HAP-1 (cell line): ENCODE measurements around the gene RACK1.

Experiments used
- DNase-seq, 2 experiments: peaks; one replicate each; pipeline ENCODE4 v3.0.0-alpha.2; 2016 to 2020; ENCODE audit warnings: low spot score in 2 of 2
- H3K27me3 ChIP-seq: fragments of 250-450 bp; sonication (Bioruptor Pico); 2 replicates; pipeline ENCODE4 v1.5.1; 2020; ENCODE audit warnings: low read depth, mild to moderate bottlenecking, moderate library complexity
- H3K36me3 ChIP-seq: fragments of 250-450 bp; sonication (Bioruptor Pico); replicated peaks from 2 replicates; pipeline ENCODE4 v1.5.1; 2020; ENCODE audit warnings: mild to moderate bottlenecking
- H3K4me1 ChIP-seq: fragments of 250-450 bp; sonication (Bioruptor Pico); 2 replicates; pipeline ENCODE4 v1.5.1; 2020; ENCODE audit warnings: mild to moderate bottlenecking
- H3K4me3 ChIP-seq: fragments of 250-450 bp; sonication (Bioruptor Pico); 2 replicates; pipeline ENCODE4 v1.5.1; 2020; ENCODE audit warnings: mild to moderate bottlenecking, moderate library complexity
- H3K9me3 ChIP-seq: fragments of 250-450 bp; sonication (Bioruptor Pico); 2 replicates; pipeline ENCODE4 v1.5.1; 2020; ENCODE audit warnings: mild to moderate bottlenecking, moderate library complexity
- in situ Hi-C: fragments of 300-500 bp; cut with MboI; formaldehyde crosslinking; loops from 3 replicates; pipeline ENCODE4 v1.14.3; 2020; ENCODE audit warnings: low sequenced_read_pairs, inconsistent platforms, mixed read lengths

Gene RACK1

DNA sequence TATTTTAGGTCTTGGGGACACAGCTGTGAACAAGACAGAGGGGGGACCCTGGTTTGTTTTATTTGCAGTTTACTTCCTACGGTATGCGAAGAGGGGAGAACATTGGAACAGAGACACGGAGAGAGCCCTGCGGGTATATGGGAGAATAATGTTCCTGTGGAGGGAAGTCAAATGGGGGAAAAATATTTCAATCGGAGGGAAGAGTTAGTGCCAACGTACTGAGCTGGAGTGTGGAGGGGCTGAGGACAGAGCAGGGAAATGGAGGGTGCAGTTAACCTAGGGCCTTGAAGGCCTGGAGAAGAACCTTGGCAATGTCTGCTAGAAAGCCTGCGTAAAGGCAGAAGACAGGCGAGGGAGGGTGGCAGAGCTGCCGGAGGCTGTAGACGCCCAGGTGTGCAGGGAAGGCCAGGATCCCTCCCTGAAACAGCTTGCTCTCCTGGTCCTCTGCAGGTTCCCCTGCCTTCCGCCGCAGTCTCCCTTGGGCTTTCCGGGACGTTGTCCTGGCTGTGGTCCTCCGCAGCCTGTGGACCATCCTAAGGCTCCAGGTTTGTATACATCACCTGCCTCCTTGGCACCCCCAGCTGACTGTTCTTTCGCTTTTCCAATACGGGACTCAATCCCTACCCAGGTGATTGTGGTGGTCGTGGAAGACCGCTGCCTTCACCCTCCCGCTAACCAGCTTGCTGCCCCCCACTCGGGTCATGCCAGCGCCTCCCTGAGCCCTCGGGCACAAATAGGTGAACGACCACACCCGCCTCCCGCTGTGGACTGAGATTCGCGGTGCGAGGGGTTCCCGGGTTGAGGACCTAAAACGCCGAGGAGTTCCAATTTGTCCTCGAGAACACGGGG lies 1.9 kb upstream of the RACK1 start:
- H3K9me3 ChIP-seq: no peaks in the 10 kb centered on the region
- peaks cover 28% of the 10 kb centered on the region for H3K4me1 ChIP-seq
- H3K27me3 ChIP-seq: no peaks in the 10 kb centered on the region
- peak overlapping the region; percentile 85 for H3K4me3 ChIP-seq
- DNase-seq: no peak
- peaks cover 44% of the 10 kb centered on the region for H3K36me3 ChIP-seq
- in situ Hi-C loops: no loop called here

DNA sequence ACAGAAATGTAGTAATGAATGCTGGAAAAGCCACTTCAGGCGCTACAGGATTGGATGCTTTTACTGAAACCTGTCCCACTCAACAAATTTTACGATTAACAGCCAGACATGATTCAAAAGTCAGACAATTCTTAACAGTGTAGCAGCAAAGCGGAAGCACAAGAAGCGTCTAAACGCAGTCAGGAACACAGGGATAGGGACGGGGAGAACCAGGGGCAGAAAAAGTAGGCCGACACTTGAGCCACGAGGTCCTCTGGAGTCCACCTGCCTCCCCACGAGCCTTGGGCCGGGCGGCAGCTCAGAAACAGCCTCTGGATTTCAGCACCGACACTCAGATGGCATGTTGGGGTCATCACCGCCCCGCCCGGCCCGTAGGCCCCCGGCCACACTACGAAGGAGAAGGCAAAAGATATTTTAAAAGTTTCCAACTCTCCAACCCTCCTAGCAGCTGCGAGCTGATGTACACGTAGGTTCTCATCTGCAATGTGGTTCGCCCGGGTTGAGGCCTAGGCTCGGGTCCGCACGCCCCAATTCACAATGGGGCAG lies 615 bp downstream of the RACK1 start:
- peak overlapping the region; percentile 85 for H3K4me3 ChIP-seq
- H3K4me1 ChIP-seq: peaks cover 18% of the 10 kb centered on the region
- H3K9me3 ChIP-seq: no peaks in the 10 kb centered on the region
- DNase-seq: no peak
- in situ Hi-C loops: no loop called here
- H3K27me3 ChIP-seq: no peaks in the 10 kb centered on the region
- H3K36me3 ChIP-seq: peaks cover 54% of the 10 kb centered on the region

GRCh38 chr5:181242031-181242451 lies 1.7 kb downstream of the RACK1 start:
- Histone ChIP-seq H3K9me3 (no peaks in the 10 kb centered on the region), H3K36me3 (peaks cover 65% of the 10 kb centered on the region), H3K4me1 (peaks cover 18% of the 10 kb centered on the region), H3K27me3 (no peaks in the 10 kb centered on the region), H3K4me3 (peak overlapping the region; percentile 85)
- in situ Hi-C loops: no loop called here
- no peak for DNase-seq

- H3K4me3 ChIP-seq: peak overlapping the region; percentile 85
- H3K27me3 ChIP-seq: no peaks in the 10 kb centered on the region
- peaks cover 70% of the 10 kb centered on the region for H3K36me3 ChIP-seq
- H3K4me1 ChIP-seq: peaks cover 18% of the 10 kb centered on the region
- no peaks in the 10 kb centered on the region for H3K9me3 ChIP-seq
- in situ Hi-C loops: no loop called here
- no peak for DNase-seq
Observed at GRCh38 chr5:181241393-181241975, 2.2 kb downstream of the RACK1 start.

DNA sequence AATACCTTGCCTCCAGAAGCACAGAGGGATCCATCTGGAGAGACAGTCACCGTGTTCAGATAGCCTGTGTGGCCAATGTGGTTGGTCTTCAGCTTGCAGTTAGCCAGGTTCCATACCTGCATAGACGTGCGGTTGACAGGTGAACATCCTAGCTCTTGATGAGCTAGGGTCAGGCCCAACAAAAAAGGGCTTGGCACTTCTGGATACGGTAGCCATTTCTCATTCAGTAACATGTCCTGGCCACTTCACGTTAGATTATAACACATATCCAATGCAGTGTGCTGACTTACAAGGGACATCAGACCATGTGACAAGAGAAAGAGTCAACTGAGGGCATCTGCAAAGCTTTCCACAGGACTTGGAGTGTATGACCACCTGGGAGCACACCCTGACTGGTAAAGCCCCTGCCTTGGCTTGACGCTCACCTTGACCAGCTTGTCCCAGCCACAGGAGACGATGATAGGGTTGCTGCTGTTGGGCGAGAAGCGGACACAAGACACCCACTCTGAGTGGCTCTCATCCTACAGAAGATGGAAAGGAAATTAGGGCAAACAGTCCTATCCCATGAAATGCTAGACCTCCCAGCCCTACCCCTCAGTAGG lies 4.5 kb downstream of the RACK1 start:
- Histone ChIP-seq H3K4me3 (no peak overlapping the region), H3K36me3 (peaks cover 92% of the 10 kb centered on the region), H3K27me3 (no peaks in the 10 kb centered on the region), H3K4me1 (peaks cover 7% of the 10 kb centered on the region), H3K9me3 (no peaks in the 10 kb centered on the region)
- in situ Hi-C loops: no loop called here
- no peak for DNase-seq

DNA sequence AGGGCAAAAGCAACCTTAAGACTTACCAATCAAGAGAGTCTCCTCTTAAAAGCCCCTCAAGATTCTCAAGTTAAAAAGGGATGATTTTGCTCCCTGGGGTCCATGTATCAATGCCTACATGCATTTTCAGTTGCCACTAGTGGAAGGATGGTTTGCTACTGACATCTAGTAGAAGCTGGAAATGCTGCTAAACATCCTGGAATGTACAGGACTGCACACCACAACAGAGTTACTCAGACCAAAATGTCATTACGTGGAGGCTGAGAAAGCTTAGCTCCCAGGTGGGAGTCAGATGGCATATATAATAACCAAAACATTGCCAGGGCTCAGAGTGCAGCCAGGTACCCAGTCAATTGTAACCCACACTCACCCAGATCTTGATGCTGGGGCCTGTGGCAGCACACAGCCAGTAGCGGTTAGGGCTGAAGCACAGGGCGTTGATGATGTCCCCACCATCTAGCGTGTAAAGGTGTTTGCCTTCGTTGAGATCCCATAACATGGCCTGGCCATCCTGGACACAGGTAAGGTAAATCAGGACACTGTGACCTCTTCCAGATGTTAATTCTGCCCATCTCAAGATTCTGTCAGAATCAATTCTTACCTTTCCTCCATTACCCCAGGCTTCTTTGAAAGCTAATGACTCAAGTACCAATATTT lies 5.8 kb downstream of the RACK1 start:
- DNase-seq: no peak
- Histone ChIP-seq H3K4me1 (peaks cover 7% of the 10 kb centered on the region), H3K4me3 (no peak overlapping the region), H3K36me3 (peaks cover 96% of the 10 kb centered on the region), H3K27me3 (no peaks in the 10 kb centered on the region), H3K9me3 (no peaks in the 10 kb centered on the region)
- in situ Hi-C loops: no loop called here

GRCh38 chr5:181236954-181237641 lies 6.6 kb downstream of the RACK1 start:
- Histone ChIP-seq H3K4me3 (no peak overlapping the region), H3K36me3 (peaks cover 90% of the 10 kb centered on the region), H3K27me3 (no peaks in the 10 kb centered on the region), H3K9me3 (no peaks in the 10 kb centered on the region), H3K4me1 (peaks cover 7% of the 10 kb centered on the region)
- no peak for DNase-seq
- in situ Hi-C loops: no loop called here

- in situ Hi-C loops: no loop called here
- no peaks in the 10 kb centered on the region for H3K9me3 ChIP-seq
- peaks cover 2% of the 10 kb centered on the region for H3K4me1 ChIP-seq
- peaks cover 87% of the 10 kb centered on the region for H3K36me3 ChIP-seq
- no peak for DNase-seq
- no peaks in the 10 kb centered on the region for H3K27me3 ChIP-seq
- H3K4me3 ChIP-seq: no peak overlapping the region
Observed at GRCh38 chr5:181236471-181236870, 7.2 kb downstream of the RACK1 start.

DNA sequence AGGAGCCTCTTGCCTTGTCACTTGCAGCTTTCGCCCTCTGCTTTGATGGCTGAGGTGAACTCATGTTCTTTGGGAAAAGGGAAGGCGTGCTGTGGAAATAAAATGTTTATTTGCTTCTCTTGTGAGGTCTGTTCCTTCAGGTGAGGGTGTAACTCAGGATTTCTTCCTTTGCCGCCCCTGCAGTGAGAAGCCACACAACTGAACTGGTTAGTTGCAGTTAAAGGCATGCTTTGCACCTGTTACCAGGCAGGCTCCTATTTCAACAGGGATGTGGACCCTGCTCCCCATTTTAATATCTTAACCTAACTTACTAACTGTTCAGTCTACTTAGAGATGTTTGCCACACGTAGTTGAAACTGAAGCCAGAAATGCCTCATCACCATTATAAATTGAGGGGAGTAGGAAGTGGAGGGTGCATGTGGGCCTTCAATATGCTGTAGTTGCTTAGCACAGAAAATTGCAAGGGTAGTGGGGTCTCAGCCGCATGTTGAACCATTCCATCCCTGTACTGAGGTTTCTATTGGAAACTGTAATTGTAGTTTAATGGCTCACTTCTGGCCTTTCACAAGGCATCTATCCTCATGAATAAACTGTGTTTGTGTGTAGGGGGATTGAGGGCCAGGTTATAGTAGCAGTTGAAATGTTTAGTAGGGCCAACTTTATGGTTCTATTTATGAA lies 7.9 kb downstream of the RACK1 start:
- Histone ChIP-seq H3K9me3 (no peaks in the 10 kb centered on the region), H3K4me3 (no peak overlapping the region), H3K27me3 (no peaks in the 10 kb centered on the region), H3K4me1 (no peaks in the 10 kb centered on the region; the same call in 1 of the 2 replicates), H3K36me3 (peaks cover 86% of the 10 kb centered on the region)
- in situ Hi-C loops: no loop called here
- no peak for DNase-seq

DNA sequence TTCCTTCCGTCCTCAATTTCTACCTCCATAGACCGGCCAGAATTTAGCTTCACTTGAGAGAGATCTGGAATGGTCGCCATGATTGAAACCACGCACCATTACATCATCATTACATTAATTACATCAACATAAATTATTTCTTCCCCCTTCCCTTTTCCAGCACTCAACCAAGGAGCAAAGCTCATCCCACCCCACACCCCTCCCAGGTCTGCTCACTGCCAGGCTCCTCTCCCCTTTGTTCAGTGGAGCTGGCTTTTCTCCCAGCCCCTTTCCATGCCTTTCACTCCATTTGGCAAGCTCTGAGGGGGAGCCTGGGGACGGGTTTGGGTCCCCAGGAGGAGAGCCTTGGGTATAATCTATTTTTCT lies 8.4 kb downstream of the RACK1 start:
- in situ Hi-C loops: no loop called here
- DNase-seq: no peak
- no peaks in the 10 kb centered on the region for H3K27me3 ChIP-seq
- peaks cover 84% of the 10 kb centered on the region for H3K36me3 ChIP-seq
- no peak overlapping the region for H3K4me3 ChIP-seq
- no peaks in the 10 kb centered on the region; the same call in 1 of the 2 replicates for H3K4me1 ChIP-seq
- no peaks in the 10 kb centered on the region for H3K9me3 ChIP-seq

DNA sequence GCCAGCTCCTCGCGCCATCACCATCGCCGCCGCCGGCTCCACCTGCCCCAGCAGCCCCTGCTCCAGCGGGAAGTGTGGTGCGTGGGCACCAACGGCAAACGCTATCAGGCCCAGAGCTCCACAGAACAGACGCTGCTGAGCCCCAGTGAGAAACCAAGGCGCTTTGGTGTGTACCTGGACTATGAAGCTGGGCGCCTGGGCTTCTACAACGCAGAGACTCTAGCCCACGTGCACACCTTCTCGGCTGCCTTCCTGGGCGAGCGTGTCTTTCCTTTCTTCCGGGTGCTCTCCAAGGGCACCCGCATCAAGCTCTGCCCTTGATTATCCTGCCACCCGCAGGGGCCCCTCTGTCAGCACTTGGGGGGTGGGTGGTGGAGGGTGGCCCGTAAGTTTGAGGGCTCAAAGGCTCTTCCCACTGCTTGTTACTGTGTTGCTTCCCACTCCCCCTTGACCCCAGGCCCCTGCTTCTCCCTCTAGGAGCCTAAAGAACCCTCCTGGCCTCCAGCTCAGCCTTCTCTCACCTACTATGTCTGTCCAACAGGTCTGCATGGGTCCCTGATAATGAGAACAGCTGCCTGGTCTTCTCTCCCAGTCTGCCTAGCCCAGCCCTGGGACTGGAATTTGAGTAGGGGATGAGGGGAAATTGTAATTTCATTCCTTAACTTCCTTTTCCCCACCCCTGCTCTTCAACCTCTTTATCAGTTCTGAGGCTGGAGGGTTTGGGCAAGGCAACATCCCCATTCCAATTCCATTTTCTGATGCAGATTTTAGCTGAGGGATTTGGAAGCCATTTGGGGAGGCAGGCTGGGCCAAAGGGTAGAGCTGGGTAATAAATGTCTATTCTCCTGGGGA lies 9.0 kb downstream of the RACK1 start:
- Histone ChIP-seq H3K27me3 (no peaks in the 10 kb centered on the region), H3K4me1 (no peaks in the 10 kb centered on the region), H3K9me3 (no peaks in the 10 kb centered on the region), H3K36me3 (peaks cover 78% of the 10 kb centered on the region), H3K4me3 (no peak overlapping the region)
- DNase-seq: no peak
- in situ Hi-C loops: no loop called here

DNA sequence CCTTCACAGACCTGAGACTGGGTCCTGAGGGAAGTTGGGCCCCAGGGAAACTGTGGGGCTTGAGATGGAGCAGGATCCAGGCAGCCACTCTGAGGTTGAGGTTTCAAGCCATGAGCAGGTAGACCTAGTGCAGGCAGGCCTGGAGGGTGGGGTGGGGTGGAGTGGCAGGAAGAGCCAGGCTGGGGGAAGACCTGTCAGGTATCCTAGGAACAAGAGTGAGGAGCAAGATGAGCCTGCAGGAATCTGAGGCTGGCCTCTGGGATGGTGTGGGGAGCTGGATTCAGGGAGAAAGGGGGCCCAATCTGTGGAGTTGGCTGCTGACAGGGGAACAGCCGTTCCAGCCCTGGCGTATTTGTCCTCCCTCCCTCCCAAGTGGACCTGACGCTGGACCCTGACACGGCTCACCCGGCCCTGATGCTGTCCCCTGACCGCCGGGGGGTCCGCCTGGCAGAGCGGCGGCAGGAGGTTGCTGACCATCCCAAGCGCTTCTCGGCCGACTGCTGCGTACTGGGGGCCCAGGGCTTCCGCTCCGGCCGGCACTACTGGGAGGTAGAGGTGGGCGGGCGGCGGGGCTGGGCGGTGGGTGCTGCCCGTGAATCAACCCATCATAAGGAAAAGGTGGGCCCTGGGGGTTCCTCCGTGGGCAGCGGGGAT lies 9.8 kb downstream of the RACK1 start:
- Histone ChIP-seq H3K27me3 (no peaks in the 10 kb centered on the region), H3K4me1 (no peaks in the 10 kb centered on the region), H3K9me3 (no peaks in the 10 kb centered on the region), H3K36me3 (peaks cover 70% of the 10 kb centered on the region), H3K4me3 (no peak overlapping the region)
- in situ Hi-C loops: no loop called here
- DNase-seq: no peak
